Limb (tissue), 2 donors: ENCODE results near the gene WWOX.

ENCODE experiments used
- DNase-seq, 2 donors: peaks; one replicate each; pipeline ENCODE4 v3.0.0-alpha.2; 2016; ENCODE audit errors: extremely low spot score in 2 of 2

The WWOX gene

DNA sequence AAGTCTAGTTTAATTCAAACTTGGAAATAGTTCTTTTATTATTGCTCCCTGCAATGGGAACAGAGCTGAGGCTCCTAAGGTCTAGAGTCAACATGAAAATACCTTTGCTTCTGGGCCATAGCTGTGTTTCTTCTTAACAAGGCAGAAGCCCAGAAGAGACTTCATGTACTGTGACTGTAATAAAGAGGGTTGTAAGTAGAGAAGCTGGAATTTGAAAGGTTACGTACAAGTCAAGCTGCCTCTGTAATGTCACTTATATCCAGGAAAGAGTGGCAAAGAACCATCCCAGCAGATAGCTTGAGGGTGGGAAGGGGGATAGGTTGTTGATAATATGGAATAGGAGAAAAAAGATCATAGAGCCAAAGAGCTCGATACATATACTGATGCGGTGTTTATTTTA, 248.6 kb downstream of the WWOX start:
- DNase-seq = no peak

DNA sequence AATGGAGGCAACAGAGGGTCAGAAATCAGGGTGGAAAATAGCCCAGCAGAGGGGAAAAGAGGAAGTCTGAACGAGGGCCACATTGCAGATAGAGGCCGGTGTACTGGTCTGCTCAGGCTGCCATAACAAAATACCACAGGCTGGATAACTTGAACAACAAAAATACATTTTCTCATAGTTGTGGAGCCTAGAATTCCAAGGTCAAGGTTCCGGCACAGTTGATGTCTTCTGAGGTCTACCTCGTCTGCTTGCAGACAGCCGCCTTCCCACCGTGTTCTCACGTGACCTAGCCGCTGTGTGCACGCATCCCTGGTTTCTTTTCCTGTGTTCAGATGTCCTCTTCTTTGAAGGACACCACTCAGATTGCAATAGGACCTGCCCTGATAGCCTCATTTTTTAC, 249.4 kb downstream of the WWOX start:
- DNase-seq = no peak

DNA sequence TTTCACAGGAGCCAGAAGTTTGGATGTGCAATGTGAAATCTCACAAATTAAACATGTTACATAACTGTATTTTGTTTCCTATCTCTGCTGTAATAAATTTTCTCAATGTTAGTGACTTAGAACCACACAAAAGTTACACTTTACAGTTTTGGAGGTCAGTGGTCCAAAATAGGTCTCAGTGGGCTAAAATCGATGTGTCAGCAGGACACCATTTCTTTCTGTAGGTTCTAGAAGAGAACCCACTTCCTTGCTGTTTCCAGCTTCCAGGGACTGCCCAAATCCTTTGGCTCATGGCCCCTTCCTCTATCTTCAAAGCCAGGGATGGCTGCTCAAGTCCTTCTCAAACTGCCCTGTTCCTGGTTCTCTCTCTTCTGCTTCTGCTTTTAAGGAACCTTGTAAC, 252.7 kb downstream of the WWOX start:
- no peak for DNase-seq

DNA sequence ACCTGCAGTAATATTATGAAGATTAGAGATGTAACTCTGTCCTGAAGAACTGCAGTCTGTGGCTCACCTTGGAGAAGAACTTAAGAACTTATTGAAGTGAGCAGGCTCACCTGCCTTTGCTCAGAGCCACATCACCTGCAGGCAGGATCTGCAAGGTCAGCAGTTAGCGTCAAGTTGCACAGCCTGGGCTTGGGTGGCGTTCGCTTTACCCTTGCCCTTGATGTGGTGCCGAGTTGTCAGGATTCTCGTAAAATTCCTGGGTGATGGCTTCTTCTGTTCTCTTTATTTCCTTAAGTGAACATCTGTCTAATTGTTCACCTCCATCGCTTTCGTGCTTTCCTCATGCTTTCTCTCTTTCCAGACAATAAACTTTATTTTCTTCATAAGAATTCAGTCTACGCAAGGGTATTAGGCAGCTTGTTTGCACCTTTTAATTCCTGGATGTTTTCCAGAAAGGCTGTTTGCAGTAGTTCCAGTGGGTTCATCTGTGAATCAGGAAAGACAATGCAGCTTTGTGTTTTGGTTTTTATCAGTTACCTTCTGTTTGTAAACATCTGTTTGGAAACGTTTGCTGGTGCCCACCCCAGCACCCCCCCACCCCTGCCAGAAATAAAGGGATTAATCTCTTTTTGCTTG, 254.3 kb downstream of the WWOX start:
- no peak for DNase-seq

DNA sequence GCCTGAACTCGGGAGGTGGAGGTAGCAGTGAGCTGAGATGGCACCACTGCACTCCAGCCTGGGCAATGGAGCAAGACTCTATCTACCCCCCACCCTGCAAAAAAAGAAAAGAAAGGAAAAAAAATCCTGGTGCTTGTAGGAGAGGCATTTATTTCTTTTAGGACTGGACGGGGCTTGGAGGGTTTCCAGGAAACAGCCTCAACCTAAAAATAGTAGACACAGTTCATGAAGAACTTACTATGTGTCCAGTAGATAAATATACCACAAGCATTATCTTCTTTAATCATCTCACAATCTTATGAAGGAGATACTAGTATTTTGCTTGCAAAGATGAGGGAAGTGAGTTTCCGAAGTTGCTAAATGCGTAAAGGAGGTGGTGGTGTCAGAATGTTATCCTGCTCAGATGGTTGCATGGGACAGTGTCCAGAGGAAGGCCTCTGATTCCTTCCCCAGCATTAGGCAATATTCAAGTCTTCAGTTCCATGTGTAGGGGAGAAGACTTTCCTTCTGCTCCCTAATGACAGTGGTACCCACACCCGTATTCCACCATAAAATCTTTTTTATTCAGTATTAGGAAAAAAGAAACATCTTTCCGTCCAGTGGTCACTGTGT, 263.2 kb downstream of the WWOX start:
- no peak for DNase-seq

DNA sequence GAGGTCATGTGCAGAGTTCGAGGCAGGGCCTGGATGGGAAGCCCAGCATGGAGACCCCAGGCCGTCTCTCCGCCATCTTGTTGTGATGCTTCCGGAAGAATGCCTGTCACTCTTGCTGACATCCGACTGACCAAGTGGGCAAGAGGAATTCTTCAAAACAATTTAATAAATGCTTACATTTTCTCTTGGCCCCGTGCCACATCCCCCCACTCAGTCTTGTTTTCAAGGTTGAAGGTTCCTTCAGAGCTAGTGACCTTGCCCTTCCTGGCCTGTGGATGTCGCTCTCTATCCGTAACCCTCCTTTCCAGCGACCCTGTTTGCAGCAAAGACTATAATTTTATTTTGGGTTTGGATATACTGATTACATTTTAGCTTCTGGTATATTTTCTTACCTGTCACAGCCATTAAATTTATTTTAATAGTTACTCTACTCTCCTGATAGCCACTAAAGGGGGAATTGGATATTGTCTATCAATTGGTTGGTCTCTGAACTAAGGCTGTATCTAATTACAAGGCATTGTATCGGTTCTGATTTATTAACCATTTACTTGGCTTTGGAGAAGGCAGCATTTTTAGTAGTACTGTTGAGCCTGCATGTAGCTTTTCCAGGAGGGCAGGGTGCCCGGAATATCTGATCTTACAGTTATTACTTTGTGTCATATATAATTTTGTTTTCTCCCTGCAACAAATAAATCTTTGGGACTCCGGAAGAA, 264.5 kb downstream of the WWOX start:
- DNase-seq = no peak

DNA sequence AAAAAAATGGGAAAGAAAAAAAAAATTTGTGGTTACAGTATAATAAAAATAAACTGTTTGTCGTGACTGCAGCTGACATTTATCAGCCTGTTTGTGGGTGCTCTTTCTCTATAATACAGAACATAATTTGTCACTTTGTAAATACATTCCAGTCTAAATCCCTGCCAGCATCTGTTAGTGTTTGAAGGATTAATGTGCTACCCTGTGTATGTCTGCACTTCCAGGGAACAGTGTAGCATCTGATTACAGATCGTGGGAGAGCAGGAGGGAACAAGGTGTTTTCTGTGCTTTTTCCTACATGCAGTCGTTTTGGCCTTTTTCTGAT, 265.1 kb downstream of the WWOX start:
- DNase-seq = no peak

DNA sequence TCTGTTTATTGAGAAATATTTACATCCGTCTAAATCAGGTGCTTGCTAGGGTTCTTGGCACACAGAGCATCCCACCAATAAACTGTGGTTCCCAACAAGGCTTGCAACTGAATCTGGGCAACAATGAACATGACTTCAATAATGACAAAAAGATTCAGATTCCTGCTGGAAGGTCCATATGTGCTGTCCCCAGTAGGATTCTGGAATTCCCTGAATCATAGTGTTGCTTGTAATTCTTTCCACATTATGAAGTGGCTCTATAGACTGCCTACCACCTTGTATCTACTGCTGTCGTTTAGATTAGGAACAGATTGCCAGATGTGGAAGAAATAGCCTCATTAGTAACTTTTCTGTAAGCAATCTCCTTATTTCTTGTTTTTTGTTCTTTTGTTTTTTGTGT, 265.9 kb downstream of the WWOX start:
- DNase-seq = no peak

DNA sequence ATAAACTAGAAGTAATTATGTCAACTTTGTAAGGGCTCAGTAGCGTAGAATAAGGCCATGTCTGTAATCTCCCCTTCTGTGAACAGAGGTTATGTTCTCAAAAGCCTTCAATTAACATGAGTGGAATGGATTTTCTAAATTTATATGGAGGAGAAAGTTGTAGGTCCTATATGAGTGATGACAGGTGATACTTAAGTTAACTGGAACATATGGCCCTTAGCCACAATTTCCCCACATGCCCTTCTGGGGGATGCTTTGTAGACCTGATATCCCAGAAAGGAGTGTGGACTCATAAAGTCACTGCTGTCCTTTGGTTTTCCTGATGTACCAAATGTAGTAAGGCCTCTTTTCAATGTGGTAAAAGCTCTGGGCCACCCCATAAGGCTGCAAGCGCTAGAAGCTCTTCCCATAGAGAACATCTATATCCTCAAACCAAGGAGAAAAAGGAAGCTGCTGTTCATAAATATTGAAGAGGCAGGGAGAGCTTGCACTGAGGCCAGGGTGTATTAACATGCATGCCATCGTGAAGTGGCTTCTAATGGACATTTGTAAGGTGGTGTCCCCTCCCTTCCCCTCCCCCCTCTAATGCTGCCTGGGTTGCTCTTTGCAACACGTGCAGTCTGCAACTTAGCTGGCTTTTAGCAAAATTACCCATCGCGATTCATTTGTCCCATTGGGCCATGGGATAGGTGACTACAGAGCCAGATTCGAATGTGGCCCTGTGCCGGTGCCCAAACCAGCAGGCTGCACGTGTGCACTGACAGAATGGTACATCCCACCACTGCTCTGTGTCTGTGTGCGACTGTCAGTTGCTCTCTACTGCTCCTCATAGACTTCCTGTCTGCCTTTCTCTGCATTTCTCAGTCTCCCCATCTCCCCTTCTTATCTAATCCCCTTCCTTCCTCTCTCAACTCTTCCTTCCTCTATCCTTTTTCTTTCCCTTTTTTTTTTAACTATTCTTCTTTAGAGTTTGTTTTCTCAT, 269.0 kb downstream of the WWOX start:
- no peak for DNase-seq

DNA sequence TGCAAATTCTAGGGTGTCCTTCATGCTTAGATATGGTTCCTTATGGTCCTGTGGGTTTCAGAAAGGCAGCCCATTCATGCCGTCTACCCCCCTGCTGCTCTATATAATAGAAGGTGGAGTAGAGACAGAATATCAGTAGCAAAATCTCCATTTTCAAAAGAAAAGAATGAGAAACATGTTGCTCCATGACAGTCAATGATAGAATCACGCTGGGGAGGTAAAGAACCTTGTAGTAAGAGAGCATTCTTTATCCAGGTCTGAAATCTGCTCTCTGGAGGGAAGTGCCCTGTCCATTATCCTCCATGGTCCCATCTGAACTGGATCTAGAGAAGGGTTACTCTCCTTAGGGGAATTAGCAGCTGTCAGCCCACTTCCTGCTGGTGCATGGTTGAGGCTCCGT, 272.8 kb downstream of the WWOX start:
- no peak for DNase-seq

DNA sequence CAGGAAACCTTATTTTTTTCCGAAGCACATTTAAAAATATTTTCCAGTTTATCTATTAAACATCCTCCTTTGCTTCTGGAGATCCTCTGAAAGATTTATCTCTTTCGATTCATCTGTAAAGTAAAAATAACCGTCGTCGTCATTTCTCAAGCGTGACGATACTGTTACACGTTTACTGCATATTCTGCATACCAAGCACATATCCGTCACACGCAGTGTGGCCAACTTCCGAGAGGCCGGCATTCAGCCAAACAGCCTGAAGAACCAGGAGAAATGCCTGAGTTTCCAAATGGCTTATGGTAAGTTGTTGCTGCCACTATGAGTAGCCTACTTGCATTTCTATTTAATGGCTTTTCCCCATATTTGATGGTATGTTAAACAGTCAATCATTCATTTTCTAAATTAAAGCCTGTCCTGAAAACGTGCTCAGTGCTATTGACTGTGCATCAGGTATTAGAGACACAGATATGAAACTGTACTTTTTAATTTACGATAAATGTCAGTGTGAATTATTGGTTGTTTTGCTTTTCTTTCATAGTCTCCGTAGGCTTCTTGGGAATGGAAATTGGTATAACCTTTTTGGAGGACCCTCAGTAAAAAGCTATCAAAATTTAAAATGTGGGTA, 275.7 kb downstream of the WWOX start:
- no peak for DNase-seq

DNA sequence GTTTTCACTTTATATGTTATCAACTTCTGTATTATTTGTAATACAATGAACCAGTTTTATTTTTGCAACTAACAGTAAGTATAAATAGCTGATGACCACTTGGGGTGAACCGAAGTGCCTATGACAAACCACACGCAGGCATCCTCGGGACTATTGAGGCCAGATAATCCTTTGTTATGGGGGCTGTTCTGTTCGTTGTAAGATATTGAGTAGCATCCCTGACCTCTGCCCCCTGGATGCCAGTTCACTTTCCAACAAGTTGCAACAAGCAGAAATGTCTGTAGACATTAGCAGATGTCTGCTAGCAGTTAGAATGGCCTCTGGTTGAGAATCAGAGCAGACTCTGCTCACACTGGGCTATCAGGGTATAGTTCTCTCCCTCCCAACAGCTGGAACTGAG, 277.0 kb downstream of the WWOX start:
- DNase-seq = no peak

DNA sequence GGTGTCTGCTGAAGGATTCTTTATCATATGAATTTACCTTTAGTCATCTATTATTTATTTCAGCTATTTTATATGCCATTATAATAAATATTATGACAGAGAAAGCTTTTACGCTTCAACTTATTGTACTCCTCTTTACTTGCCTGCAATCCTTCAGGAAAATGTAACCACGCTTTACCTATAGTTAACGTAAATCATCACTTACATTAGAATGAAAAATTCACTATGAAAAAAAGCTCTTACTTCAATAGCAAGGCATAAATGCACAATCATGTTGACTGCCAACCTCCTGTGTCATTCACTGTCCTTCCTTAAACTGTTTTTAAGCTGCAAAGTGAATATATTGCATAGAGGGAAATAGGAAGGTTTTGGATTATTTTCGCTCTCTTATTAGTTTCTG, 277.9 kb downstream of the WWOX start:
- no peak for DNase-seq

DNA sequence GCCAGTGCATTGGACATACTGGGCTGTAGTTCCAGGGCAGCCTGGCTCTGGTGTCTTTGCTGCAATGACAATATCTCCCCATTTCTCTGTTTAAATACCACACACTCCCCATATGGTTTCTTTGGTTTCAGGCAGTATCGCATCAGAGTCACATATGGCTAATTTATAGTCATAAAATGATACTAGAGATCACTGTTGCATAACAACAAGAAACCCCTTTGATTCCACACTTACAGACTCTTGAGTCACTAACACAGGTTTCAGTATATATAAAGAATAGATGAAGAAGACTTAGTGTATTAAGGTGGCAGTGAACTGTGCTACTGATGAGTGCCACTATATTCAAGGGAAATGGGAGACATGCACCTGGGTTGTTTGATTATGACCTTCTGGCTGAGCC, 281.6 kb downstream of the WWOX start:
- DNase-seq = no peak

DNA sequence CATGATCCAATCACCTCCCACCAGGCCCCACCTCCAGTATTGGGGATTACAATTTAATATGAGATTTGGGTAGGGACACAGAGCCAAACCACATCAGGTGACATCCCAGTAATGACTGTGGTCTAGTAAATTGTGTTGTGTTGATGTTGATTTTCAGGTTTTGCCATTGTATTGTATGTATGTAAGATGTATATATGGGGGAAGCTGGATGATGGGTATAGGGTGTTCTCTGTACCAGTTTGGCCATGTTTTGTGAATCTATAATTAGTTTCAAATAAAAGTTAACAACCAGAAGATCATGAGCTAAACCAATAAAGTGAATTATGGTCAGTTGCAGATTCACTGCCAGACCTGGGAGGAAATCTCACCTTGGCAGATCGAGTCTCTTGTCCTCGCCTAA, 283.7 kb downstream of the WWOX start:
- no peak for DNase-seq

DNA sequence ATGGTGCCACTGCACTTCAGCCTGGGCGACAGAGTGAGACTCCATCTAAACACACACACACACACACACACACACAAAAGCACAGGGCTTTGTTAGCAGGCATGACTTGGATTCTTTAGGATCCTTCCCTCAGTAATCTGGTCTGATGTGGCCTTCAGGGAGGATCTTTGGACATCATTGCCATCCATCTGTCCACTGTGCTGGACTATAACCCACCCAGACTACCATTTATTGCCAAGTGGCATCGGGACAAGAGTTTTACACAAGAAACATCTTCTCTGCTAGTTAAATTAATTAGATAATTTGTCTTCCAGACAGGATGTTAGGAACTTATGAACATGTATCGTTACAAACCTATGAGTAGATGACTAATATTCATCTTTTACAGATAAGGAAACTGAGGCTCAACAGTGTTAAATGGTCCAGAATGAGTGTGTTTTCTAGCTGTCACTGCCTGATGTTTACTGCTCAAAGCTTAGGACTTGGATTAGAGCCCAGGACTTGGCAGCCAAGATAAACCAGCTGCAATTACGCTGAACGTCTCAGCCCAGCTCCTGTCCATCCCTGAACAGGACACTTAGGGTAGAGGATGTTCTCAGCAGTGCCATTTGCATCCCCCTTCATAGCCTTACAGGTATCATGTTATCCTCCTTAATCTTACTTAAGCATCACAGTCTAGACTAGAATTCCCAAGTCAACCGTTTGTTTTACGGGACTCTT, 285.8 kb downstream of the WWOX start:
- no peak for DNase-seq

DNA sequence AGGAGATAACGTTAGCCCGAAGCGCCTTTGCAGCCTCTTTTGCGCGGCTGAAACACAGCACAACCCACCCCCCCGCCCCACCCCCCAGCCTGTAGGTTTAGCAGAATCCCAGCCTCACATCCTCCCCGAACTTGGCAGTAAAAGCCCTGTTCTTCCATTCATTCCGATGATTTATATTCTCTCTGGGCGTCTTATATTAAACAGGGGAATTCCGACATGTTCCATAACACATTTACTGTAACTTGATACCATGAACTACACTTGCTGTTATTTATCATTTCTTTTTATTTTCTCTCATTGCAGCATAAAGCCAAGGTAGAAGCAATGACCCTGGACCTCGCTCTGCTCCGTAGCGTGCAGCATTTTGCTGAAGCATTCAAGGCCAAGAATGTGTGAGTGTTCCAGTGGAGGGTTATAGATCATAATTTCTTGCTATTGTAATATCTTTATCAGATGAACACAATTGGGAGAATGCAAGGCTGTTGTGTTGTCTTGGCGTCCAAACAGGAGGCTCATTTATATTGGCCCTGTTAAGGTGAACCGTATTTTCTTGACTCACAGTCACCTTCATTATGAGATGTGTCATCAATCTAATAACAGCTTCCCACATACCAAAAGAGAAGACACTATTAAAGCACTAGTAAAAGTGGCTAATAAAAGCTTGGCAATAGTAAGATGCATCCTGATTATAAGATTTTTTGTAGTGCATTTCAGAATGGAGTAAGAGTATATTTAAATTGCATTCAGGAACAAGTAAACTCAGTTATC, 287.3 kb downstream of the WWOX start:
- peak; percentile 60 to 74 for DNase-seq

DNA sequence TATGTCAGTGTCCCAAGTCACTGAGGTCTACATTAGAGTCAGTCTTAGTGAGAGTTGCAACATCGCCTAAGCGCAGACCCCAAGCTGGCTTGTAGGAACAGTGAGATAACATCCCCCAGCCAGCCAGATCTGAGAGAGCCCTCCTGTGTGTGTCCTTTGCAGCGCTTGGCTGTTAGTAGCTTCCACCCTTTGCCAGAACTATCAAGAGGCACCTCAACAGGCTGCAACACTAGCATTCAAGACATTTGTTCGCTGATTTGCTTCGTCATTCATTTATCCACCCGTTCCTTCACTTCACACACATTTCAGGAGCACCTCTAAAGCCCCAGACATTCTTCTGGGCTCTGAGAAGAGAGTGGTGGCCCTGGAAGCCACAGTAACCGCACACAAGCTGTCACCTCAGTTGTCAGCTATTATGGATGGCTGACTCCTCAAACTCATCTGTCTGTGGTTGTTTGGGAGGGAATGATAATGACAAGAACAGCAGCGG, 289.6 kb downstream of the WWOX start:
- no peak for DNase-seq

DNA sequence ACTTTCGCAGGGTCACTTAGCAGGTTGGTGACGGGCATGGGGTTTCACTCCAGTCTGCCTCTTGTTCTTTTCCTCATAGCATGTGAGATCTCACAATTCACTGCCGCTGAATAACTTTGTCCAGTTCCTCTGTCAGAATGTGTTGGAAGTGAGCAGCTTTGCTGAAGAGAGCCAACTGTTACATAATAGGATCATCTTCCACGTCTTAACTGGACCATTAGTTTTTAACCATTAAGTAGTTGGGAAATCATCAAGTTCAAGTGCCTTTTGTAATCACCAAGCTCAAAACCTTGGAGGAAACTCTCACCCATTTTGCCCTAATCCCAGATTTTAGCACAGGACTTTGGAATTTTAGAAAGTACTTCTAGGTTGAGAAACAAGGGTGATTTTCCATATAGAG, 290.6 kb downstream of the WWOX start:
- peak in 1 of 2 donors; percentile 49 for DNase-seq
